ENCODE measurements around the gene HMX2. TPM values are rescaled to one million over a fixed set of nuclear protein-coding genes. Genes with fewer than 3 reads are reported as not detected.

The HMX2 gene
- total RNA-seq: not detected

GRCh38 chr10:123147635-123148413 lies at the start of gene HMX2:
Gene HMX2, plus strand, starts transcription at chr10:123148136. Its CDS starts 243 bp downstream, at chr10:123148379.
- WGBS: 5% methylated on average over 27 of the region's 64 CpGs
- Histone ChIP-seq H3K36me3 (no peaks in the 10 kb centered on the region), H3K27ac (no peak within 1 kb of the TSS), H3K27me3 (peaks cover 100% of the 10 kb centered on the region), H3K9me3 (no peaks in the 10 kb centered on the region), H3K4me1 (peaks cover 66% of the 10 kb centered on the region), H3K4me3 (peak within 1 kb of the TSS; percentile 31)
- TF ChIP-seq CTCF (IDR thresholded peaks at IDR 0.05) (no peak), POLR2A (IDR thresholded peaks at IDR 0.05) (no peak), POLR2AphosphoS5 (IDR thresholded peaks at IDR 0.05) (no peak)
- DNase-seq (ENCODE audit: low spot score in 2 of 2): no peak

- H3K36me3 ChIP-seq: no peaks in the 10 kb centered on the region
- H3K4me3 ChIP-seq: no peak overlapping the region
- no peaks in the 10 kb centered on the region for H3K4me1 ChIP-seq
- no peak overlapping the region for H3K27ac ChIP-seq
- no peak for DNase-seq (ENCODE audit: low spot score in 2 of 2)
- no peaks in the 10 kb centered on the region for H3K9me3 ChIP-seq
- TF ChIP-seq CTCF (IDR thresholded peaks at IDR 0.05) (no peak), EP300 (IDR thresholded peaks at IDR 0.05) (no peak), POLR2A (IDR thresholded peaks at IDR 0.05) (no peak), POLR2AphosphoS5 (IDR thresholded peaks at IDR 0.05) (no peak)
- peaks cover 34% of the 10 kb centered on the region for H3K27me3 ChIP-seq
- WGBS: 77% methylated on average over 6 of the region's 7 CpGs
Measured at GRCh38 chr10:123100030-123100762, 47.7 kb upstream of the HMX2 start.

- 79% methylated on average over 6 of the region's 9 CpGs for WGBS
- TF ChIP-seq EP300 (IDR thresholded peaks at IDR 0.05): no peak
- TF ChIP-seq CTCF (IDR thresholded peaks at IDR 0.05): no peak
- TF ChIP-seq POLR2A (IDR thresholded peaks at IDR 0.05): no peak
- no peak for TF ChIP-seq POLR2AphosphoS5 (IDR thresholded peaks at IDR 0.05)
- Histone ChIP-seq H3K9me3 (no peaks in the 10 kb centered on the region), H3K4me3 (no peak overlapping the region), H3K27ac (no peak overlapping the region), H3K4me1 (no peaks in the 10 kb centered on the region), H3K27me3 (peaks cover 31% of the 10 kb centered on the region), H3K36me3 (no peaks in the 10 kb centered on the region)
- no peak for DNase-seq (ENCODE audit: low spot score in 2 of 2)
Measured at GRCh38 chr10:123101872-123102271, 46.1 kb upstream of the HMX2 start.

- peaks cover 23% of the 10 kb centered on the region for H3K27me3 ChIP-seq
- H3K27ac ChIP-seq: no peak overlapping the region
- H3K4me1 ChIP-seq: no peaks in the 10 kb centered on the region
- no peak for DNase-seq (ENCODE audit: low spot score in 2 of 2)
- H3K9me3 ChIP-seq: no peaks in the 10 kb centered on the region
- TF ChIP-seq CTCF (IDR thresholded peaks at IDR 0.05) (no peak), POLR2AphosphoS5 (IDR thresholded peaks at IDR 0.05) (no peak), EP300 (IDR thresholded peaks at IDR 0.05) (no peak), POLR2A (IDR thresholded peaks at IDR 0.05) (no peak)
- no peaks in the 10 kb centered on the region for H3K36me3 ChIP-seq
- H3K4me3 ChIP-seq: no peak overlapping the region
- 48% methylated on average over 2 of the region's 2 CpGs for WGBS
Measured at GRCh38 chr10:123102673-123103072, 45.3 kb upstream of the HMX2 start.

- no peak for DNase-seq (ENCODE audit: low spot score in 2 of 2)
- TF ChIP-seq EP300 (IDR thresholded peaks at IDR 0.05): no peak
- Histone ChIP-seq H3K36me3 (no peaks in the 10 kb centered on the region), H3K27ac (no peak overlapping the region), H3K4me3 (no peak overlapping the region), H3K9me3 (no peaks in the 10 kb centered on the region), H3K4me1 (no peaks in the 10 kb centered on the region), H3K27me3 (peaks cover 16% of the 10 kb centered on the region)
- WGBS: 44% methylated on average over 9 of the region's 9 CpGs
Measured at GRCh38 chr10:123103944-123104343, 44.0 kb upstream of the HMX2 start.

Data from suprapubic skin (tissue), 4 donors.